GM10847 (cell line): ENCODE results near the gene PCYT1A.

Experiments used
- POLR2A ChIP-seq: IDR thresholded peaks from 2 replicates; pipeline ENCODE4 v1.6.1; 2011; ENCODE audit not compliant: insufficient read length; ENCODE audit errors: extremely low read depth

The PCYT1A gene

GRCh38 chr3:196225763-196226364, 61.7 kb downstream of the PCYT1A start:
- no peak for TF ChIP-seq POLR2A

DNA sequence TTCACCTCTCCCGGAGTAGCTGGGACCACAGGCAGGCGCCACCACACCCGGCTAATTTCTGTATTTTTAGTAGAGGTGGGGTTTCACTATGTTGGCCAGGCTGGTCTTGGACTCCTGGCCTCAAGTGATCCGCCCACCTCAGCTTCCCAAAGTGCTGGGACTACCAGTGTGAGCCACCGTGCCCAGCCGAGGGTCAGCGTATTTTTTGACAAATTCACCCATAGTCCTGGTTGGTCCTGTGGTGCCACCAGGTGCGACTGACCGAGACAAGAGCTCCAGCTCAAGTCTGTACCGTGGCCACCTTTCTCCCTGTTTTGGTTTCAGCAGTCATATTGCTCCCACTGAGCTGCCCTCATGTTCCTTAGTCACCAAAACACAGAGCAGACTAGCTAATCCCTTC, 62.4 kb downstream of the PCYT1A start:
- no peak for TF ChIP-seq POLR2A

DNA sequence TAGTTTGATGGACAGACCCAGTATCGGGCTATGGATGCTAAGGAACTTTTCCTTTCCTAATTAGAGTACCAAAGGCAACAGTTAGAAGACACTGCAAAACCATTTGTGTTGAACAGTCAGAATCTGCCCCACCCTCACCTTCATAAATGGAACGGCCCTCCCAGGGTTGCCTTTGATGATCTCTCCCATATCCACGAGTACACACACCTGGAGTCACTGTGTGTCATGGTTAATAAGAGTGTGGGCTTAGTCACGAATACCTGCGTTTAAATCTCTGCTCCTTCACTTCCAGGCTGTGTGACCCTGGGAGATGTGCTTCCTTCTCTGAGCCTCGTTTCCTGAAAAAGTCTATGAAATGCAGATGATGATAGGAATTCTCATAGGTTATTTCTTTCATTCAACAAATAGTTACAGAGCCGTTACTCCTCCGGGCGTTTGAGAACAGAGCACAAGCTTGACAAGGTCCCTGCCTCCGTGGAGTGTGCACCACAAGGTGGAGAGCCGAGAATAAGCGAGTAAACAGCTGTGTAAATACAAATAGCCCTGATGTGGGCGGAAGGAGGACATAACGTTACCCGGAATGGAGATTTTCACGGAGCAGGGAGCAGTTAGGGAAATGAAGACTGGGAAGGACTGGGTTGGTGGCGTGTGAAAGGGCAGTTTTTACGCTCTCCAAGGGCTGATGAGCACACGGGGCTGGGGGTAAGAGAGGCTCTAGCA, 64.5 kb downstream of the PCYT1A start:
- TF ChIP-seq POLR2A = no peak

- no peak for TF ChIP-seq POLR2A
These were observed 66.5 kb downstream of the PCYT1A start for GRCh38 chr3:196220991-196221390.

DNA sequence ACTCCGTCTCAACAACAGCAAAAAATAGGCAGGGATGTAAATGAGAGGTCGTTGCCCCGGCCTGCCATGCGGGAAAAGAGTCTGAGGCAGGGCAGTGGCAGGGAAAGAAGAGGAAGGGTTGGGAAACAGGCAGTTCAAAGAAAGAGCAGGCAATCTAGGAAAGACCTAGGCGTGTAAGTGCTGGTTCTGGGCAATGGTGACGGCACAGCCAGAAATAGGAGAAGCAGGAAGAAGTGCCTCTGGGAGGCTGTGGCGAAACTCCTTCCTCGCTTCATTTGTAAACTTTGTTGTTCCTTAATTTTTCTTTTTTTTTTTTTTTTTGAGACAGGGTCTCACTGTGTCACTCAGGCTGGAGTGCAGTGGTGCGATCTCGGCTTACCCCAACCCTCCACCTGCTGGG, 66.9 kb downstream of the PCYT1A start:
- no peak for TF ChIP-seq POLR2A

GRCh38 chr3:196219970-196220311, 67.6 kb downstream of the PCYT1A start:
- TF ChIP-seq POLR2A = no peak

DNA sequence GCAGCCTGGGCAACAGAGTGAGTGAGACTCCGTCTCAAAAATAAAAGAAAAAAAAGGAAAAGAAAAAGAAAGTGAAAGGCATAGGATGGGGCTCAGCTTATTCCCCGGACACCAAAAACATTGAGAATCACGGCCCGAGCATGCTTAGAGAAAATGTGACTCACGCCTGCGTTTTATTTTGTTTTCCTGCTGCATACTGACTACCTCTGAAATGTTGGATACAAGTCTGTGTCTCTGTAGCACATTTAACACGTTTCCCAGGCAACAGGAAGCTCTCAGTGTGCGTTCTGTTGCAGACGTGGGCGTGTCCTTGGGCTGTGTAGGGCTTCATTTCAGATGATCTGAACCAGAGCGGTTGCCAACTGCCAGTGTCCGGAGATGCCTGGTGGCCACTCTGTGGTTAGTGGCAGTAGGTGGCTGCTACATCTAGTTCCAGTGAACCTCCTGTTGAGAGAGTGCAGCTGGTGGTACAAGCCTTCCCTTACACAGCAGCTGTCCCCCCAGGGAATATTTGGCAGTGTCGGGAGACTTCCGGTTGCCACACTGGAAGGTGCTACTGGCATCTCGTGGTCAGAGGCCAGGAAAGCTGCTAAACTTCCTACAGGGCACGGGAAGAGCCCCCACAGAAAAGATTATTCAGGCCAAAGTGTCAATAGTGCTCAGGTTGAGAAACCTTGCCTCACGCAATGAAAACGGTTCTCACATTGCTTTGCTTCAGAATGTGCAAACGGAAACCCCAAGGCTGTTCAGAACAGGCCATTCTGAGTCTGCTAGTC, 68.1 kb downstream of the PCYT1A start:
- TF ChIP-seq POLR2A = no peak

- TF ChIP-seq POLR2A = no peak
These were observed 69.3 kb downstream of the PCYT1A start for GRCh38 chr3:196218155-196218712.

DNA sequence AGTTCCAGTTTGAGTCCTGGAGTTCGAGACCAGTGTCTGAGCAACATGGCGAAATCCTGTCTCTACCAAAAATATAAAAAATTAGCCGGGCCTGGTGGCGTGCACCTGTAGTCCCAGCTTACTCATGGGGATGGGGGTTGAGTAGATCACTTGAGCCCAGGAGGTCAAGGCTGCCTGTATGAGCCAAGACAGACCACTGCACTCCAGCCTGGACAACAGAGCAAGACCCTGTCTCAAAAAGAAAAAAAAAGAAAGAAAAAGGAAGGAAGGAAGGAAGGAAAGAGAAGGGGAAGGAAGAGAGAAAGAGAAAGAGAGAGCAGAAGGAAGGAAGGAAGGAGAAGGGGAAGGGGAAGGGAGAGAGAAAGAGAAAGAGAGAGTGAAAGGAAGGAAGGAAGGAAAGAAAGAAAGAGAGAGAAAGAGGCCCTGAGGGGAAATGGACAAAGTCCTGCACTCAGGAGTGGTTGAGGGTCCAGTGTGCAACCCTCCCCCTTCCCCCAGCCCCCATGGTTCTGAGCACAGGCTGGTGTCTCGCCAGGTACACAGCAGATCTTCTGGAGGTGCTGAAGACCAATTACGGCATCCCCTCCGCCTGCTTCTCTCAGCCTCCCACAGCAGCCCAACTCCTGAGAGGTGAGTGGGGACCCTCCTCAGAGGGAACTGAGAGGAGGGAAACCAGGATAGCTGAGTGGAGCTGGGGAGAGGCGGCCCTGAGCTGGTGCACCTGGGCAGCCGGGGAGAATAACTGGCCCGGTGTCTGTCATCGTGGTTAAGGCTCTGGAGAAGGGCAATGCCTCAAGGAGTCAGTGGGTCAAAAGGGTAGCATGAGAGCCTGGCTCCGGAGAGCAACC, 70.0 kb downstream of the PCYT1A start:
- no peak for TF ChIP-seq POLR2A

DNA sequence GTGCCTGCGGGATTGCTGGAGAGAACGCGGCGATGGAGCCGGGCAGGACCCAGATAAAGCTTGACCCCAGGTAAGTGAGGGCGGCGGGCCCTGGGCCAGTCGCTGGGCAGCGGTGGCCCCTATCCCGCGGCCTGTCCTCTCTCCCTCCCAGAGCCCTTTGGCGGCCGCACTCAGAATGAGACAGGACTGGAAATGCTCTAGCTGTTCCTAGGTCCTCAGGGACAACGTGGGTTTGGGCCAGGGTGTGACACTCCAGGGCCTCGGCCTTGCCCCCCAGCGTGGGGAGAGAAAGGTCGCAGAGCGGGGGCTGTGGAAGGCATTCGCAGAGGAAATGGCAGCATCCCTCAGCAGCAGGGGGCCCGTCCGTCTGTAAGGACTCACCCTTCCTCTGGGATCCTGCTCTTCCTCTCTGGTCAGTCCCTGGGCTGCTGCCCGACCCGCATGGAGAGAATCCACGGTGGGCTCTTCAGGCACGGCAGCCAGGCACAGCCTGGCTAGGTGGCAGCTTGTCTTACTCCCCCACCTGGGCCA, 70.8 kb downstream of the PCYT1A start:
- TF ChIP-seq POLR2A = no peak

- no peak for TF ChIP-seq POLR2A
These were observed 71.4 kb downstream of the PCYT1A start, which contains the start of gene SLC51A for GRCh38 chr3:196216089-196216564. TSS of gene SLC51A (plus strand) at chr3:196216534. CDS start at chr3:196216713, 179 bp downstream.

DNA sequence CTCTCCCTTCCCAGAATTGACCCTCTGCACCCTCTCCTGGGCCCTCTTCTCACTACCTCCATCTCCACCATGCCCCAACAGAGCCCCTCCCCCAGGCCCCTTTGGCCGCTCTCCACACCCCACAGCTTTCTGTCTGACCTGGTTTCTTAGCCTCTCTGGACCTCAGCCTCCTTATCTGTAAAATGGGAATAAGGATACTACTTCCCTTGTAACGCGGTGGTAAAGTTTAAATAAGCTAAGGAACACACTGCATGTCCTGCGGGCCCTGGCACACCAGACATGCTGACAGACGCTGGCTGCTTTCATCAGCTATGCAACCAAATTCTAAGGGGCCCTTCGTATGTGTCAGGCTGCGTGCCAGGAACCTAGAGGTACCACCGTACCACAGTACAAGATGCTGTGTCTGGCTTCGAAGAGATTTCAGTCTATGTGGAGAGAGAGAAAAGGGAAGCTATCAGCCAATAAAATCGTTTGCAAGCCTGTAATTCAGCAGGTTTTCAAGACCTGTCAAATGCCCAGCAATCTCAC, 72.0 kb downstream of the PCYT1A start:
- no peak for TF ChIP-seq POLR2A

DNA sequence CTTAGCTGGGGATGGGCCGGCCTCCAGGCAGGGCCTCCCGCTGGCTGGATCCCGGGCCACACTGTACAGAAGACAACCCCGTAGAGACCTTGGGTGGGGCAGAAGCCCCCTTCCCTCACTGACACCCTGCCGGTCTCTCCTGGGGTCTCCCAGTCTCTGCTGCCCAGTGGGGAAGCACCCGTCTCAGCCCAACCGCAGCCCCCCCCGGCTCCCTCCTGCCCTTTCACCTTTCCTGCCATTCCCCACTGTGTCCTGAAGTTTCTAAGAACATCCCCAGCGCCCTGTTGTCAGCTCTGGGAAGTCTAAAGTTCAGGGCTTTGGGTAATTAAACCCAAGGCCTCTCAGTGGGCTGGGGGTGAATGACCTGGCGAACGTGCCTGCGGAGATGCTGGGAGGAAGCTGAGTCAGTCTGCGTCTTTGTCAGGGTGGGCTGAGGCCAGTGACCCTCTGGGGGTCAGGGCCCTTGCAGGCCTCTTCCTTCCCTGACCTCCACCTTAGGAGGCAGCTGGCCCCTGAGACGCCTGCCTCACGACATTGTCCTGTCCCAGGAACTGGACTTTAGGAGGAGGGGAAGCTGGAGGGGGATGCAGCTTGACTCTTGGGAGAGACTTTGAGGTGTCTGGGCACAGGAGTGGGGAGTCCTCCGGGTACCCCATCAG, 72.6 kb downstream of the PCYT1A start:
- no peak for TF ChIP-seq POLR2A
